SU-DHL-6 (cell line): ENCODE data around the gene EPB41L3.

ENCODE experiments used
- H2AFZ ChIP-seq: fragments of 200-600 bp; sonication (generic); 2 replicates; pipeline ENCODE4 v1.6.1; 2014; ENCODE audit warnings: low read depth, mild to moderate bottlenecking, moderate library complexity, mixed read lengths, antibody characterized with exemption, low read length; ENCODE audit not compliant: severe bottlenecking
- H3F3A ChIP-seq: fragments of 200-600 bp; shearing (Covaris generic); 2 replicates; pipeline ENCODE4 v1.6.0; 2016; ENCODE audit warnings: antibody characterized with exemption, mild to moderate bottlenecking; ENCODE audit not compliant: insufficient read depth
- H3K27ac ChIP-seq: fragments of 200-600 bp; sonication (generic); 2 replicates; pipeline ENCODE4 v1.5.1; 2016; ENCODE audit warnings: low read depth, mild to moderate bottlenecking, low read length, moderate library complexity, mixed read lengths
- H3K27me3 ChIP-seq: fragments of 200-600 bp; sonication (generic), shearing (Covaris generic); 2 replicates; pipeline ENCODE4 v1.6.0; 2014; ENCODE audit warnings: mild to moderate bottlenecking, low read length
- H3K36me3 ChIP-seq: fragments of 200-600 bp; sonication (generic); 2 replicates; pipeline ENCODE4 v1.6.1; 2014; ENCODE audit warnings: mild to moderate bottlenecking, low read length, mixed read lengths
- H3K4me2 ChIP-seq: fragments of 300-600, 200-600 bp; shearing (Covaris generic), sonication (generic); 2 replicates; pipeline ENCODE4 v1.6.0; 2014; ENCODE audit warnings: low read length, low read depth, mild to moderate bottlenecking; ENCODE audit not compliant: poor library complexity, severe bottlenecking
- H3K4me3 ChIP-seq: fragments of 200-600 bp; sonication (generic); 2 replicates; pipeline ENCODE4 v1.5.1; 2014; ENCODE audit warnings: antibody characterized with exemption, low read length, mild to moderate bottlenecking, mixed read lengths; ENCODE audit not compliant: insufficient read depth, poor library complexity, severe bottlenecking
- H3K79me2 ChIP-seq: fragments of 200-600 bp; sonication (generic); 2 replicates; pipeline ENCODE4 v1.6.1; 2014; ENCODE audit warnings: mild to moderate bottlenecking, low read length, moderate library complexity; ENCODE audit not compliant: insufficient read depth
- H3K9ac ChIP-seq: fragments of 200-600 bp; sonication (generic); 2 replicates; pipeline ENCODE4 v1.7.0; 2014; ENCODE audit warnings: mild to moderate bottlenecking, low read length
- H3K9me2 ChIP-seq: fragments of 200-600 bp; sonication (generic); replicated peaks from 2 replicates; pipeline ENCODE4 v1.6.1; 2014; ENCODE audit warnings: low read length; ENCODE audit not compliant: insufficient read depth
- H3K9me3 ChIP-seq: fragments of 200-600 bp; sonication (generic); 2 replicates; pipeline ENCODE4 v1.6.1; 2014; ENCODE audit warnings: low read length, mixed read lengths; ENCODE audit not compliant: insufficient read depth
- H4K20me1 ChIP-seq: fragments of 200-600 bp; sonication (generic); 2 replicates; pipeline ENCODE4 v1.6.1; 2014; ENCODE audit warnings: low read depth, mild to moderate bottlenecking, antibody characterized with exemption, low read length, moderate library complexity, mixed read lengths
- CTCF ChIP-seq: fragments of 200-600 bp; sonication (generic); IDR thresholded peaks from one replicate; pipeline ENCODE4 v1.5.1; 2017; ENCODE audit warnings: antibody characterized with exemption, mild to moderate bottlenecking, low read length, moderate library complexity; ENCODE audit not compliant: insufficient read depth, poor library complexity, severe bottlenecking
- EZH2phosphoT487 ChIP-seq: fragments of 200-600 bp; sonication (generic), shearing (Covaris generic); conservative IDR thresholded peaks from 2 replicates; pipeline ENCODE4 v1.6.1; 2018; ENCODE audit warnings: mild to moderate bottlenecking, antibody characterized with exemption, low read length, moderate library complexity, mixed read lengths

The EPB41L3 gene

GRCh38 chr18:5543036-5543680, 639 bp downstream of the EPB41L3 start:
- H4K20me1 ChIP-seq = no peaks in the 10 kb centered on the region
- no peaks in the 10 kb centered on the region for H3K27me3 ChIP-seq
- TF ChIP-seq CTCF = no peak
- TF ChIP-seq EZH2phosphoT487 = no peak
- H3K9ac ChIP-seq = no peak overlapping the region
- no peak overlapping the region for H3K4me2 ChIP-seq
- H3K79me2 ChIP-seq = no peaks in the 10 kb centered on the region
- H3K9me3 ChIP-seq = no peaks in the 10 kb centered on the region
- H2AFZ ChIP-seq = no peak overlapping the region
- no peaks in the 10 kb centered on the region for H3K36me3 ChIP-seq
- H3K27ac ChIP-seq = no peak overlapping the region
- H3K4me3 ChIP-seq = no peak overlapping the region
- no peaks in the 10 kb centered on the region for H3K9me2 ChIP-seq
- H3F3A ChIP-seq = no peaks in the 10 kb centered on the region

DNA sequence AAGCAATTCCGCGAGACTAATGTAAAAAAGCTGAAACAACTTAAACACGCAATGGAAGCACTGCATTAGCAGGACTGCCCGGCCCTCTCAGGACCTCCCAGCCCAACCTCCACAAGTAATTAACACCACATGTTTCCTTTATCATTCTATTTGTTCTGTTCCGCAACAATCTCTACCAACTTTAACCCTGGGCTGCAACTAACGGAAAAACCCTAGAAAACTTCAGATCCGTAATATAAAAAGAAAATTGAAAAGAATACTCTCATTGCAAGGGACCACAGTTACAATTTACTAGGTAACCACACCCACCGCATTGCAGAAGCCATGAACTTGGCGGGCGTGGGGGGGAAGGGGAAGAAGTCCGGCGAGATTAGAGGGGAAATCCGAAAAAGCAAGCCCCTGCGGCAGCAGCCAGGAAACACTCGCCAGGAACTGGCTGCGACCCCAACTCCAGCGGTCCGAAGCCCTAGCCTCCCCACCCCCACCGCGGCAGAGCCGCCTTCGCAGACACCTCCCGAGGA, 1.2 kb downstream of the EPB41L3 start:
- Histone ChIP-seq H3K79me2 (no peaks in the 10 kb centered on the region), H3K9ac (no peak overlapping the region), H3F3A (no peaks in the 10 kb centered on the region), H4K20me1 (no peaks in the 10 kb centered on the region), H3K4me3 (no peak overlapping the region), H3K9me2 (no peaks in the 10 kb centered on the region), H3K9me3 (no peaks in the 10 kb centered on the region), H3K36me3 (no peaks in the 10 kb centered on the region), H2AFZ (no peak overlapping the region), H3K27ac (no peak overlapping the region), H3K27me3 (no peaks in the 10 kb centered on the region), H3K4me2 (no peak overlapping the region)
- no peak for TF ChIP-seq EZH2phosphoT487
- TF ChIP-seq CTCF = no peak

DNA sequence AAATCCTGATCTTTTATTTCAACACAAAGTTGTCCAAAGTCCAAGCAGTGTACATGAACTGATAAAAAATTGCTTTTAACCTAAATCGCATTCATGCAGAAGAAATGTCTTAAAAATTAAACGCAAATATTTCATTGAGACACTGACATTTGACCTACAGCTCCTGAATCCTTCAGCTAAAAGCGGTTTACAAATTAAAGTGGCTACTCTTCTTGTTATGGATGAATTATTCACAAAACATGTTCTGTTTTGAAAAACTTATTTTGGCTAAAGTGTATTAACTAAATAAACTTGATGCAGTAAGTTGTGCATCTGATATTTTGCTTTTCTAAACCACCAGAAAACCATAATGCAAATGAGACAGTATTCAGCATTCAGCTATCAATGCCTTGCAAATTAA, 2.2 kb downstream of the EPB41L3 start:
- Histone ChIP-seq H3K27me3 (no peaks in the 10 kb centered on the region), H3F3A (no peaks in the 10 kb centered on the region), H3K27ac (no peak overlapping the region), H3K9me3 (no peaks in the 10 kb centered on the region), H3K4me3 (no peak overlapping the region), H2AFZ (no peak overlapping the region), H3K9ac (no peak overlapping the region), H3K79me2 (no peaks in the 10 kb centered on the region), H3K9me2 (no peaks in the 10 kb centered on the region), H4K20me1 (no peaks in the 10 kb centered on the region), H3K36me3 (no peaks in the 10 kb centered on the region), H3K4me2 (no peak overlapping the region)
- TF ChIP-seq CTCF = no peak
- no peak for TF ChIP-seq EZH2phosphoT487
